CD14-positive monocyte (primary cell): ENCODE measurements around the gene SPRED2. TPM values are rescaled to one million over a fixed set of nuclear protein-coding genes. Genes with fewer than 3 reads are reported as not detected.

Experiments used
- DNase-seq, 3 donors: peaks; one replicate each; pipeline ENCODE4 v3.0.0-alpha.2; 2011 to 2022
- H2AFZ ChIP-seq: 2 replicates; pipeline ENCODE4 v1.6.0; 2012; ENCODE audit warnings: mild to moderate bottlenecking, low read depth, low read length, inconsistent platforms; ENCODE audit not compliant: insufficient read depth, poor library complexity, severe bottlenecking
- H3K27ac ChIP-seq, 2 donors: 1 replicate in 1 of 2; 2 replicates in 1 of 2; pipeline ENCODE4 v1.5.1; 2012 to 2013; ENCODE audit warnings: low read length in 2 of 2, control low read depth in 1 of 2, inconsistent platforms in 1 of 2, low read depth in 1 of 2, mild to moderate bottlenecking in 1 of 2
- H3K27me3 ChIP-seq, 2 donors: one replicate each; pipeline versions ENCODE4 v1.6.0 to v1.6.1; 2011 to 2013; ENCODE audit warnings: low read length in 2 of 2; ENCODE audit not compliant: control insufficient read depth in 2 of 2, insufficient read depth in 2 of 2
- H3K36me3 ChIP-seq, 2 donors: replicated peaks in 1 of 2; 1 replicate in 1 of 2; 2 replicates in 1 of 2; pipeline versions ENCODE4 v1.5.1 to v1.6.1; 2012 to 2013; ENCODE audit warnings: low read length in 2 of 2, control low read depth in 1 of 2, inconsistent platforms in 1 of 2, mild to moderate bottlenecking in 1 of 2; ENCODE audit not compliant: insufficient read depth in 2 of 2, control insufficient read depth in 1 of 2
- H3K4me1 ChIP-seq, 2 donors: 1 replicate in 1 of 2; 2 replicates in 1 of 2; pipeline versions ENCODE4 v1.5.1 to v1.6.1; 2012 to 2013; ENCODE audit warnings: low read length in 2 of 2, control low read depth in 1 of 2, inconsistent platforms in 1 of 2, mild to moderate bottlenecking in 1 of 2, moderate library complexity in 1 of 2; ENCODE audit not compliant: insufficient read depth in 2 of 2, control insufficient read depth in 1 of 2
- H3K4me2 ChIP-seq: replicated peaks from 2 replicates; pipeline ENCODE3; 2012; ENCODE audit warnings: low read length, moderate library complexity, mild to moderate bottlenecking; ENCODE audit not compliant: poor library complexity, severe bottlenecking; ENCODE audit errors: extremely low read depth
- H3K4me3 ChIP-seq, 3 experiments: fragments of 200-600 bp in 1 of 3; sonication (generic) in 1 of 3; replicated peaks in 1 of 3; 1 replicate in 2 of 3; 2 replicates in 1 of 3; pipeline ENCODE4 v1.5.1; 2011 to 2013; ENCODE audit warnings: low read length in 3 of 3, mild to moderate bottlenecking in 3 of 3, control low read depth in 2 of 3, low read depth in 2 of 3, inconsistent platforms in 1 of 3, moderate library complexity in 1 of 3
- H3K79me2 ChIP-seq: 2 replicates; pipeline ENCODE4 v1.6.0; 2012; ENCODE audit warnings: mild to moderate bottlenecking, control low read depth, inconsistent platforms, low read length, moderate library complexity; ENCODE audit not compliant: insufficient read depth
- H3K9ac ChIP-seq: 2 replicates; pipeline ENCODE4 v1.6.0; 2017; ENCODE audit warnings: low read length, mild to moderate bottlenecking; ENCODE audit not compliant: insufficient read depth, poor library complexity, severe bottlenecking
- H3K9me3 ChIP-seq, 2 donors: replicated peaks in 1 of 2; 1 replicate in 1 of 2; 2 replicates in 1 of 2; pipeline versions ENCODE4 v1.5.1 to v1.6.1; 2012 to 2013; ENCODE audit warnings: low read length in 2 of 2, control low read depth in 1 of 2; ENCODE audit not compliant: control insufficient read depth in 1 of 2, insufficient read depth in 1 of 2
- H4K20me1 ChIP-seq: 2 replicates; pipeline ENCODE4 v1.6.0; 2012; ENCODE audit warnings: mild to moderate bottlenecking, low read length, control low read depth, moderate library complexity; ENCODE audit not compliant: insufficient read depth
- H3K27ac Mint-ChIP-seq, 7 donors: one replicate each; pipeline ENCODE4 v1.8.0; 2020; ENCODE audit warnings: mild to moderate bottlenecking in 7 of 7, mixed read lengths in 7 of 7, moderate library complexity in 6 of 7, inconsistent platforms in 2 of 7
- H3K27me3 Mint-ChIP-seq, 3 donors: one replicate each; pipeline ENCODE4 v1.8.0; 2021 to 2022; ENCODE audit warnings: low read depth in 3 of 3, mild to moderate bottlenecking in 3 of 3, mixed read lengths in 3 of 3, moderate library complexity in 3 of 3, inconsistent platforms in 1 of 3
- H3K36me3 Mint-ChIP-seq, 2 donors: one replicate each; pipeline ENCODE4 v1.8.0; 2020; ENCODE audit warnings: mixed read lengths in 2 of 2, inconsistent platforms in 1 of 2, mild to moderate bottlenecking in 1 of 2
- H3K4me1 Mint-ChIP-seq: one replicate; pipeline ENCODE4 v1.8.0; 2020; ENCODE audit warnings: mild to moderate bottlenecking, mixed read lengths
- H3K4me3 Mint-ChIP-seq, 2 donors: one replicate each; pipeline ENCODE4 v1.8.0; 2020; ENCODE audit warnings: mild to moderate bottlenecking in 2 of 2, mixed read lengths in 2 of 2, moderate library complexity in 1 of 2
- H3K9me3 Mint-ChIP-seq, 7 donors: one replicate each; pipeline ENCODE4 v1.8.0; 2020 to 2022; ENCODE audit warnings: mixed read lengths in 7 of 7, mild to moderate bottlenecking in 6 of 7, moderate library complexity in 6 of 7, inconsistent platforms in 2 of 7
- CTCF ChIP-seq: fragments of 200-600 bp; IDR thresholded peaks from one replicate; pipeline ENCODE4 v1.8.0; 2022; ENCODE audit warnings: antibody characterized with exemption, mild to moderate bottlenecking
- WGBS: methylation state at CpG from one replicate; pipeline ENCODE4 v1.1.5; 2013; ENCODE audit warnings: missing lambda C conversion rate; ENCODE audit not compliant: insufficient coverage; 5-methylcytosine and 5-hydroxymethylcytosine counted together
- intact Hi-C, 2 donors: fragments of 100-400 bp; cut with micrococcal nuclease; formaldehyde crosslinking; loops; one replicate each; pipeline versions ENCODE4 v1.15.0 to v1.15.1; 2023
- polyA plus RNA-seq, 3 donors: library from polyadenylated mRNA; depleted of rRNA in 1 of 3; unstranded in 2 of 3; stranded (reverse) in 1 of 3; fragments of 300-500 nt in 2 of 3; fragments of >200 nt in 1 of 3; fragmentation: Illumina TruSeq in 2 of 3; gene quantifications; 1 replicate in 2 of 3; 2 replicates in 1 of 3; pipeline ENCODE4 v1.2.3, GENCODE V29; 2012 to 2021

Gene SPRED2
- polyA plus RNA-seq, 3 donors: 0.20 to 2.0 (median 0.33) TPM

GRCh38 chr2:65261676-65262075 lies 170.7 kb downstream of the SPRED2 start:
- Histone ChIP-seq H2AFZ (no peak overlapping the region), H3K4me3 (no peak overlapping the region), H3K27ac (no peak overlapping the region), H3K36me3 (peaks cover 81 to 92% of the 10 kb centered on the region in 2 donors), H3K9me3 (no peaks in the 10 kb centered on the region), H3K27me3 (no peaks in the 10 kb centered on the region), H3K79me2 (peaks cover 84% of the 10 kb centered on the region), H3K9ac (no peak overlapping the region), H3K4me1 (no peaks in the 10 kb centered on the region), H4K20me1 (peaks cover 99% of the 10 kb centered on the region), H3K4me2 (no peak overlapping the region)
- Mint-ChIP-seq H3K9me3 (no peaks in the 10 kb centered on the region), H3K4me3 (no peak overlapping the region), H3K27ac (no peak overlapping the region), H3K36me3 (peaks cover 67 to 93% of the 10 kb centered on the region in 2 donors), H3K27me3 (peaks cover 0 to 2% (median 0%) of the 10 kb centered on the region in 3 donors), H3K4me1 (no peaks in the 10 kb centered on the region)
- WGBS: no CpG with 5 or more reads among the region's 3 CpGs
- no peak for TF ChIP-seq CTCF
- intact Hi-C loops: loop anchor here (10.0 kb wide), 2 partner anchors 173 to 293 kb away; partner anchors contain the start of gene SPRED2 (in 1 of the 2)
- no peak for DNase-seq

Other genes starting within 250 kb of the SPRED2 start
- 100 to 1,000 TPM in 2 of 3 donors, 10 to 100 TPM in 1; 88.7 to 560 (median 342) TPM for gene ACTR2, start 204.8 kb downstream of the SPRED2 start, polyA plus RNA-seq